Nucleus accumbens (tissue), 56 donors: ENCODE results near the gene ANO2.
A peak's percentile ranks its signal among the peaks of the same experiment; 100 is the strongest.

ENCODE experiments used
- DNase-seq, 56 donors: peaks; one replicate each; lab custom pipeline; 2025; lab: John Stamatoyannopoulos, UW

ANO2 gene

DNA sequence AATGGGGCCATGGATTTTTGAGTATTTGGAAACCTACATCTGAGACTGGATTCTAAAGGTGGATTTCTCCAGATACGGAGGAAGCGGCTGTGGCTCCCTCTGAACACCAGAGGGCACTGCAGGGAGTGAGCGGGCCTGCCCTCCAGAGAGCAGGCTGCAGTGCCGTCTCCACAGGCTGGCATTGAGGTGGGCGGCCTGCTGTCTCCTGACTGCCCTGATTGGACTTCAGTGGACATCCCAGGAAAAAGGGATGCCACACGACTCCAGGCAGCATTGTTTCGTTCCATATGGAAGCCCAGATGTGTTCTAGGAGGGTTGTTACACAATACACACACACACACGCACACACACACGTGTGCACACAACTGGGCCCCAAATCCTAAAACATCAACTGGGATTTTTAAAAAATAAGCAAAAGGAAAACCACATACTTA, 20.9 kb upstream of the ANO2 start:
- peak in 32 of 56 donors; percentile 2 to 62 (median 16) for DNase-seq

DNA sequence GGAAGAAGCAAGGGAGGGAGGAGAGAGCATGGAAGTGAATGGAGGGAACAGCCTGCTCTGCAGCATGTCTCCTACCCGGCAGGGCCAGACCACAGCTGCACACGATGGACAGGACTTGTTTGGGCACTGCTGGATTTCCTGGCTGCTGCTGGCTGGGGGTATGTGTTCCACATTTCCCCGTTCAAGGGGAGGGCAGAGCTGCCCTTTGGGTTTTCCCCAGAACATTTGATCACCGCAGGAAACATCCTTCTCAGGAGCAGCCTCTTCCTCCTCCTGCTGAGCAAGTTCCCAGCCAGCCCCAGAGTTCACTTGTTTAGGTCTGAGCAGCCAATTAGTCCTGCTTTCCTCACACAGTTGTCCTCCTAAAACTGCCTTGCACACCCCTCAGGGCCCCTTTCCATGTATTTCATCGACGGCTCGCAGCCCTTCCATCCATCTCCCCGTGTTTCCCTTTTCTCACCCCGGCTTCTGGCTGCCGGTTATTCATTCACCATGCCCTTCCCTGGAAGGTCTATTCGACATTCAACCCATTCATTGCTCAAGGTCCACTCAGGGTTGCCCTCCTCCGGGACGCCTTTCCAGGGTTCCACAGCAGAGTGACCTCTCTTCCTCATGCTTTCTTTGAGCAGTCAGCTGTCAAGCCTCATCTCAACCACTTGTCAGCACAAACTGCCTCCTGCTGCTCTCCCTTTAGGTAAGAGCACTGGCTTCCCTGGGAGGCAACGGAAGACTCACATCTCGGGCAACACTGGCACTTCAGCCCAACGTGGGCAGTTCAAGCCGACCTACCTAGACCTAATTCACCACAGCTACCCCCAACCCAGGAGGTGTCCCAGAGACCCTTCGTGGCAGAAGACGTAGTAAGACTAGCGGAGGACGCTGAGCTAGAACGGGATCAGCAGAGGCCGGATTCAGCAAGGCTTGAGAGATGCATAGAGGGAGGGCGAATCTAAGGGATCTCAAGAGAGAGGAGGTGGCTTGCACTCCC, 20.1 kb upstream of the ANO2 start:
- DNase-seq: no peak

GRCh38 chr12:5963515-5963914, 18.5 kb upstream of the ANO2 start:
- DNase-seq: no peak

- DNase-seq: no peak
These were observed 15.7 kb upstream of the ANO2 start for GRCh38 chr12:5960783-5961182.

- DNase-seq: no peak
These were observed 11.9 kb upstream of the ANO2 start for GRCh38 chr12:5956987-5957386.

GRCh38 chr12:5954661-5955060, 9.6 kb upstream of the ANO2 start:
- no peak for DNase-seq

DNA sequence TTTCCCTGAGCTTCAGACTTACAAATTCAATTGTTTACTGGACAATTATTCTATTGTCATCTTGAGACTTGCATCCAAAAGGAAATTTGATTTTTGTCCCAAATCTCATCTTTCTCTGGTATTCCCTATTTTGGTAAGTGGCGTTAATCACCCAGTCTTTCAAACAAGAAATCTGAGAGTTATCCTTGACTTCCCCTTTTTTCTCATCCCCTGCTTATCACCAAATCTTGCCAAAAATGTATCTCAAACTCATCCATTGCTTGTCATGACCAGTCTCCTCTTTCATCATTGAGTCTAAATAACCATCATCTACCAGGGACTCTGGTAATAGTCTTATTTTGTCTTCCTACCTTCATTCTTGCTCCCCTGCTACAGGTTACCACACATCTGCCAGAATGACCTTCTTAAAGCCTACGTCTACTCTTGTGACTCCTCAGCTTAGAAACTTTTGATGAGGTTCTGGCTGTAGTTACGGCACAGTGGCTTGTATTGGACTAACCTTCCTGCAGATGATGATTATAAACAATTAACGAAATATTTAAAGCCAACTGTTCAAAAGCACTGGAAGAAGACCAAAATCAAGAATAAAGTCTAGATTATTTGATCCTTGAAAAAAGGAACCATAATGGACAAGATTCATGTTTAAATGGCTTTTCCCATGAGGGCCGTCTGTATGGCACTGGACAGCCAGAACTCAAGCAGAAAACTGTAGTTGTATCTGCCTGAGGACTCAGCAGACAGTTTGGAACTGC, 9.0 kb upstream of the ANO2 start:
- no peak for DNase-seq

- DNase-seq: no peak
These were observed 7.0 kb upstream of the ANO2 start for GRCh38 chr12:5952031-5952430.

GRCh38 chr12:5948696-5949095, 3.6 kb upstream of the ANO2 start:
- DNase-seq: no peak

DNA sequence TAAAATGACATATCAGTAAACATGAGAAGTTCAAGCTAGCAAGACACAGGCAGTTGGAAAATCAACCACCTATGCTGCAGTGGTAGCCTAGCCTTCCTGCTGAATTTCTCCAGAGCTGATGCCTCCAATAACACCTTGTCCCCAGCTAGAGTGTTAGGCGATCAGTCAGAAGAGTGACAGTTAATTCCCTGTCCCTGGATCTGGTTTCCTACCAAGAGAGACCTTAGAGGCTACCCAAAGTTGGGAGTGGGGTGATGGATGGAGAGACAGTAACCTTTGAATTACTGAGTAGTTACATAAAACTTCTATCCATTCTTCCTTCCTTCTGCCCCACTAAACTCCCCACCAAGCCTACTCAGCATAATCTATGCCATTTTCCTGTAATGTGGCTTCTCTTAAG, 1.9 kb upstream of the ANO2 start:
- DNase-seq: no peak

- DNase-seq: no peak
These were observed 1.3 kb upstream of the ANO2 start for GRCh38 chr12:5946388-5946787.

GRCh38 chr12:5944688-5945070, 380 bp downstream of the ANO2 start:
- no peak for DNase-seq

DNA sequence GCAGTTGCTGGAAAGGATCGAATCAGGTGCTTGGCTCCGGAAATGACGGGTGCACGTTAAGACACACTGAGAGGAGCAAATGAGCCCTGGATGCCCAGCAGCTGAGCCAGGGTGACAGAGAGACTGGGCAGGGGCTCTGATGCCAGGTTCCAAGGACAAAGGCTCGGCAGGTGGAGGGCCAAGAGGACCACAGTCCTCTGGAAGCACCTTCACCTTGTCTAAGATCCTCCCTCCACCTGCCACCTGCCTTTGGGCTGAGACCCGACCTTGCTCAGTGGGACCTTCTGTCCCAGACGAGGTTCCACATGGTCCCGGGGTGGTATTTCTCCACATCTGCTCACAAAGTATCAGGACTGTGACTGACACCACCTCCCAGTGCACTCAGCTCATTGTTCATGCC, 1.0 kb downstream of the ANO2 start:
- DNase-seq: no peak

- no peak for DNase-seq
These were observed 3.2 kb downstream of the ANO2 start for GRCh38 chr12:5941907-5942306.

GRCh38 chr12:5927732-5928516, 17.1 kb downstream of the ANO2 start:
- no peak for DNase-seq

- no peak for DNase-seq
These were observed 19.4 kb downstream of the ANO2 start for GRCh38 chr12:5925646-5926045.

DNA sequence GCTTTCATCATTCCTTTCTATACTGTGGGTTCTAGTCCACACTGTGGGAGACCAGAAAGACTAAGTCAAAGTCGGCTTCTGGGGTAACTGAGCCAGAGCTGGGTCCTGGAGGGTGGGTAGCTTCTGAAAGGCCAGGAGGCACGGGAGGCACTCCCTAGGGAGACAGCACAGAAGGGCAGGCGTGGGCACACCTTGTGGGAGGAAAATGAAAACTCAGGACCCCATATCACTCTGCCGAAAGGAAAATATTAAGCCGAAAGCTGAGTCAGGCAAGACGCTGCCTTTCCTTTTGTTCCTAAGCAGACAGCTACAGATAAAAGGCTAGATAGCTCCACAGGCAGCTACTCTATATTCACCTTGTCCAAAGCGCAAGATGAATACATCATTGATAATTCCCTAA, 20.7 kb downstream of the ANO2 start:
- no peak for DNase-seq

DNA sequence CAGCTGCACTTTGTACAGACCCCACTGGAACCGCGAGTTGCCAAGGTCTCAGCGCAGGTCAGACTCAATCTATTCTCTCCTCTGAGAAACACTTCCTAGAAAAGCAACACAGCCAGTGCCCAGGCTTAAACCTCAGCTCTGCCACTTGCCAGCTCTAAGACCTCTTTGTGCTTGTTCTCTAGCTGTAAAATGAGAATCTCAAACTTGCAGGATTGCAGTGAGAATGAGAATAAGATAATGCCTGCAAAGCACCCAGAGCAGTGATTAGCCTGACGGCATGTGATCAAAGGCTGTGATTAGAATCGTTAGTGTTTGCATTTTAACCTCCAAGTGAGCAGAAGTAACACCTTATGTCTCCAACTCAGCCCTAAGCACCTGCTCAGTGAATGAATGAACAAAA, 21.3 kb downstream of the ANO2 start:
- DNase-seq: peak in 2 of 56 donors; percentile 5 to 15

DNA sequence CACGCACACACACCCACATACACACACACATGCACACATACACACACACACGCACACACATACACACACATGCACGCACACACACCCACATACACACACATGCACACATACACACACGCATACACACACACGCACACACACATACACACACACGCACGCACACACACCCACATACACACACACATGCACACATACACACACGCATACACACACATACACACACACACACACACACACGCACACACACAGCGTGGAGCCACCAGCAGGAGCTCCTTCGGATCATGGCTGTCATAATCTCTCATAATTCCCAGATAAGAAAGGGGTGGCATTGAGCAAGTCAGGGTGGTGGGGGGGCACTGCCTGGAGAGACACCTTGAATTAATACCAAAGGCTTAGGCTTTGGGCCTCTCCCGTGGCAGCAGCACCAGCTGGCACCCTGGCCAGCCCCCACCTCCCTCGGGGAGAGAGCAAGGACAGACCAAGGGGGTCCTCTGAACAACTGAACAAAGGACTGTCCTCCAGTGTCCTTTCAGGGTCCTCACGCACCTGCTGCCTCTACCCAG, 21.9 kb downstream of the ANO2 start:
- DNase-seq: no peak
